Measurements from ENCODE around the gene JARID2.
A peak's percentile ranks its signal among the peaks of the same experiment; 100 is the strongest.

Gene JARID2

DNA sequence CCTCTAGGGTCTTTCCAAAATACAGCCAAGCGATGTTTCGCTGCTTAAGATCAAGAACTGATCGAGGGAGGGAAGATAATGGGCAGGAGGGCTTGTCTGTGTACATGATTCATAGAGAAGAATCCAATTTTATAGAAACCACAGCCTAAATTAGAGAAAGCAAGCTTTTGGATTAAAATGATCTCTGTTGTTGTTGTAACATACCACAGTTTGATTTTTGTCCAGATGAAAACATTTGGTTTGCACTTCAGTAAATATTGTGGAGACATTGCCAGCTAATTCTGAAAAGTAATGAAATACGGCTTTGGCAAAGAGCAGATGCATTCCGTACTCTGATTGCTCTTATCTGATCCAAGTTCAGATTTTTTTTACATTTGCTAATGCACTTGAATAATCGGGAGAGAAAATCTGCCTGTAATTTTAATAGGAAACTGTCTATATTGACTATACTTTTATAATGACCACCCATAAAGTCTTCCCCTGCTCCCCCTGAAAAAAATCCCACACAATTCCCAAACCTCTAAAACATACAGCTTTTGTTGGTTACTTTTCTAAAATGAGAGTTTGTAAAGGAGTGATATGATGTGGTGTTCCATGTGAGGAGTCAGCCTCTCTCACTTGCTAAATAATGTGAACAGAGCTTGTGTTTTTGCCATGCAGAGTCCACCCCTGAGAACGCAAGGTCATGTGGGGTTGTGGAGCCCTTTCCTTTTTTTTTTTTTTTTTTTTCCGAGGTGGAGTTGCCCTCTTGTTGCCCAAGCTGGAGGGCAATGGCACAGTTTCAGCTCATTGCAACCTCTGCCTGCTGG is 217.1 kb downstream of the JARID2 start:
- H3K27ac ChIP-seq = no peak overlapping the region
- peaks cover 17% of the 10 kb centered on the region for H3K4me1 ChIP-seq
- H3K36me3 ChIP-seq (ENCODE audit: control insufficient read depth, insufficient read depth, low read length) = no peaks in the 10 kb centered on the region
- no peak overlapping the region for H3K4me3 ChIP-seq (ENCODE audit: low read depth, low read length)
- TF ChIP-seq, protein P1, sequence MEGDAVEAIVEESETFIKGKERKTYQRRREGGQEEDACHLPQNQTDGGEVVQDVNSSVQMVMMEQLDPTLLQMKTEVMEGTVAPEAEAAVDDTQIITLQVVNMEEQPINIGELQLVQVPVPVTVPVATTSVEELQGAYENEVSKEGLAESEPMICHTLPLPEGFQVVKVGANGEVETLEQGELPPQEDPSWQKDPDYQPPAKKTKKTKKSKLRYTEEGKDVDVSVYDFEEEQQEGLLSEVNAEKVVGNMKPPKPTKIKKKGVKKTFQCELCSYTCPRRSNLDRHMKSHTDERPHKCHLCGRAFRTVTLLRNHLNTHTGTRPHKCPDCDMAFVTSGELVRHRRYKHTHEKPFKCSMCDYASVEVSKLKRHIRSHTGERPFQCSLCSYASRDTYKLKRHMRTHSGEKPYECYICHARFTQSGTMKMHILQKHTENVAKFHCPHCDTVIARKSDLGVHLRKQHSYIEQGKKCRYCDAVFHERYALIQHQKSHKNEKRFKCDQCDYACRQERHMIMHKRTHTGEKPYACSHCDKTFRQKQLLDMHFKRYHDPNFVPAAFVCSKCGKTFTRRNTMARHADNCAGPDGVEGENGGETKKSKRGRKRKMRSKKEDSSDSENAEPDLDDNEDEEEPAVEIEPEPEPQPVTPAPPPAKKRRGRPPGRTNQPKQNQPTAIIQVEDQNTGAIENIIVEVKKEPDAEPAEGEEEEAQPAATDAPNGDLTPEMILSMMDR (IDR thresholded peaks at IDR 0.05) = no peak
- H3K9ac ChIP-seq = no peak overlapping the region
- no peak overlapping the region for H2AFZ ChIP-seq
- no peaks in the 10 kb centered on the region for H3K27me3 ChIP-seq (ENCODE audit: control insufficient read depth, insufficient read depth, low read length)
- no peaks in the 10 kb centered on the region for H3K9me3 ChIP-seq (ENCODE audit: control insufficient read depth, low read length)
- peak overlapping the region; percentile 12 for H3K4me2 ChIP-seq (ENCODE audit: low read length)
- H3K79me2 ChIP-seq = peaks cover 3% of the 10 kb centered on the region

DNA sequence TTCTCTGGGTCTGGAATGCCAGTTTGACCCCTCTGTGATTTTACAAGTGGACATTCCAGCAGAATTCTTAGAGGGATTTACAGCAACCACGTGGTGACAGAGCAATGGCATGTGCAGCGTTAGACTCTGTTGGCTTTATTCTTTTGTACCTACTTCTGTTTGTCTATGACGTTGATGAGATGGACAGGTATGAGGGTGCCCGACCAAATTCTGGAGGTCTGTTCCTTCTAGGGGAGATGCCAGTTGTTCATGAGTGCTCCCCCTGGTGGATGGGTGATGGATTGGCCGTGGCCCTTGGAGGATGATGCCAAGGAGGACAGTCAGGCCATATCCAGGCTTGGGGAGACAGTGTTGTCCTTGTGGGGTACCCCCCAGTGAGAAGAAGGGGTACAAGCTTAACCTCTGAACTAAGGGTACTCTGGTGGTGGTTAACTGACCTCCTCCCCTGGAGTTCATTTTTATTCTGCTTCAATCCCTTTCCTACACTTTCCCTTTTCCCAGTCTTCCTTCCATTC is 218.4 kb downstream of the JARID2 start:
- Histone ChIP-seq H3K36me3 (ENCODE audit: control insufficient read depth, insufficient read depth, low read length) (no peaks in the 10 kb centered on the region), H3K4me3 (ENCODE audit: low read depth, low read length) (no peak overlapping the region), H3K9ac (no peak overlapping the region), H3K27me3 (ENCODE audit: control insufficient read depth, insufficient read depth, low read length) (no peaks in the 10 kb centered on the region), H3K79me2 (peaks cover 3% of the 10 kb centered on the region), H3K4me2 (ENCODE audit: low read length) (no peak overlapping the region), H3K27ac (no peak overlapping the region), H3K9me3 (ENCODE audit: control insufficient read depth, low read length) (no peaks in the 10 kb centered on the region), H2AFZ (no peak overlapping the region), H3K4me1 (peaks cover 17% of the 10 kb centered on the region)
- TF ChIP-seq, protein P1 (IDR thresholded peaks at IDR 0.05) = peak; percentile 38

GRCh38 chr6:15465212-15465611 is 219.3 kb downstream of the JARID2 start:
- peaks cover 3% of the 10 kb centered on the region for H3K79me2 ChIP-seq
- no peak overlapping the region for H3K9ac ChIP-seq
- H3K36me3 ChIP-seq (ENCODE audit: control insufficient read depth, insufficient read depth, low read length) = no peaks in the 10 kb centered on the region
- no peaks in the 10 kb centered on the region for H3K27me3 ChIP-seq (ENCODE audit: control insufficient read depth, insufficient read depth, low read length)
- no peaks in the 10 kb centered on the region for H3K9me3 ChIP-seq (ENCODE audit: control insufficient read depth, low read length)
- peaks cover 17% of the 10 kb centered on the region for H3K4me1 ChIP-seq
- H3K4me3 ChIP-seq (ENCODE audit: low read depth, low read length) = no peak overlapping the region
- TF ChIP-seq, protein P1 (IDR thresholded peaks at IDR 0.05) = no peak
- H2AFZ ChIP-seq = no peak overlapping the region
- H3K27ac ChIP-seq = no peak overlapping the region
- no peak overlapping the region for H3K4me2 ChIP-seq (ENCODE audit: low read length)

DNA sequence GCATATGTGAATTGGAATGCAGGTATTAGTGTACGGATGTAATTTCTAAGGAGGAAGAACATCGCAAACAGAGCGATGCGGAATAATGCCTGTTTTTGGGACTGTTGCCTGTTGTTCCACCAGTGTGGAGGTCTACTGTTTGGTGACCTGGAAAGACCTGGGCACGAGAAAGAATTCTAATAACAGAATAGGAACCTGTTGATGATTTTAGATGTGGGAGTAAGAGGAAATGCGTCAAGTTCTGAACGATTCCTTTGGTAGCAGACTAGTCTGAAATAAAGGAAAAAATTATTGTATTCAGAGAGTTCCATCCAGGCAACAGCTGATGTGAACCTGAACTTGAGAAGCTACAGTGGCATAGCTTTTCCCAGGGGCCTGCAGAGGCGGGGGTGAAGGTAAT is 224.9 kb downstream of the JARID2 start:
- H3K79me2 ChIP-seq = no peaks in the 10 kb centered on the region
- H3K9ac ChIP-seq = no peak overlapping the region
- H3K9me3 ChIP-seq (ENCODE audit: control insufficient read depth, low read length) = no peaks in the 10 kb centered on the region
- H3K4me1 ChIP-seq = peaks cover 15% of the 10 kb centered on the region
- TF ChIP-seq, protein P1 (IDR thresholded peaks at IDR 0.05) = no peak
- H3K4me2 ChIP-seq (ENCODE audit: low read length) = no peak overlapping the region
- H2AFZ ChIP-seq = no peak overlapping the region
- H3K36me3 ChIP-seq (ENCODE audit: control insufficient read depth, insufficient read depth, low read length) = no peaks in the 10 kb centered on the region
- no peaks in the 10 kb centered on the region for H3K27me3 ChIP-seq (ENCODE audit: control insufficient read depth, insufficient read depth, low read length)
- H3K4me3 ChIP-seq (ENCODE audit: low read depth, low read length) = no peak overlapping the region
- H3K27ac ChIP-seq = no peak overlapping the region

DNA sequence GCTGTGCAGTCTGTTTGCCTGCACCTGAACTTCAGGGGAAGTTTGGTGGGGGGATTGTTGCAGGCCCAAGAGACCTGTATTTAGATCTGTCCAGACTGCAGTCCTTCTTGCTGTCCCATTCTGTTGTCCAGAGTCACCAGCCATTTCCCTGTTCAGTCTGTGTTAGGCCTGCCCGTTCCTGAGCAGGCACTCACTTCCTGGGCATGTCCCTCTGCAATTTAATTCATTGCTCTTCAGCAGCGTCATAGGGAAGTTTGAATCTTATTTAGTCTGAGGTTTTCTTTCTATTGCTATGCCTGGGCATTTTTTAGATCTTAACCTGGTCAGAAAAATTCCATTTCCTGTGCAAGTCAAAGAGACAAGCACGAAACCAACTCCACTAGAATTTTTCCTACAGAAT is 226.8 kb downstream of the JARID2 start:
- TF ChIP-seq, protein P1 (IDR thresholded peaks at IDR 0.05) = no peak
- no peaks in the 10 kb centered on the region for H3K27me3 ChIP-seq (ENCODE audit: control insufficient read depth, insufficient read depth, low read length)
- H3K79me2 ChIP-seq = no peaks in the 10 kb centered on the region
- H3K4me1 ChIP-seq = peaks cover 20% of the 10 kb centered on the region
- no peak overlapping the region for H3K4me2 ChIP-seq (ENCODE audit: low read length)
- no peaks in the 10 kb centered on the region for H3K36me3 ChIP-seq (ENCODE audit: control insufficient read depth, insufficient read depth, low read length)
- no peak overlapping the region for H3K4me3 ChIP-seq (ENCODE audit: low read depth, low read length)
- no peak overlapping the region for H3K27ac ChIP-seq
- H2AFZ ChIP-seq = no peak overlapping the region
- H3K9ac ChIP-seq = no peak overlapping the region
- no peaks in the 10 kb centered on the region for H3K9me3 ChIP-seq (ENCODE audit: control insufficient read depth, low read length)

Measured in parathyroid adenoma (tissue), 2 donors.